Ishikawa (cell line): Measurements from ENCODE around the gene FOXN3.

Experiments
- CEBPB ChIP-seq: IDR thresholded peaks from 2 replicates; pipeline ENCODE4 v1.6.1; 2012
- CREB1 ChIP-seq: IDR thresholded peaks from 2 replicates; pipeline ENCODE4 v1.6.1; 2012; ENCODE audit warnings: low read depth
- EP300 ChIP-seq: IDR thresholded peaks from 2 replicates; pipeline ENCODE4 v1.6.1; 2012; ENCODE audit warnings: borderline replicate concordance
- FOXM1 ChIP-seq: IDR thresholded peaks from 2 replicates; pipeline ENCODE4 v1.6.1; 2012; ENCODE audit warnings: low read depth, borderline replicate concordance
- MAX ChIP-seq: IDR thresholded peaks from 2 replicates; pipeline ENCODE4 v1.6.1; 2012
- RAD21 ChIP-seq: IDR thresholded peaks from 2 replicates; pipeline ENCODE4 v1.6.1; 2012; ENCODE audit warnings: low read depth
- TCF12 ChIP-seq: IDR thresholded peaks from 2 replicates; pipeline ENCODE4 v1.6.1; 2012; ENCODE audit warnings: low read depth
- YY1 ChIP-seq: IDR thresholded peaks from 2 replicates; pipeline ENCODE4 v1.6.1; 2012; ENCODE audit warnings: low read depth
- ZBTB7A ChIP-seq: IDR thresholded peaks from 2 replicates; pipeline ENCODE4 v1.6.1; 2012; ENCODE audit warnings: low read depth

GRCh38 chr14:89298056-89298834, 118.8 kb downstream of the FOXN3 start:
- no peak for TF ChIP-seq YY1
- TF ChIP-seq ZBTB7A: no peak
- TF ChIP-seq EP300: no peak
- no peak for TF ChIP-seq CREB1
- no peak for TF ChIP-seq TCF12
- TF ChIP-seq CEBPB: no peak
- TF ChIP-seq RAD21: no peak
- TF ChIP-seq MAX: no peak
- TF ChIP-seq FOXM1: no peak
